GM19035 (cell line): ENCODE measurements around the gene TANC1.

Source experiments
- ATAC-seq: cut with Tn5 transposase; IDR thresholded peaks from one replicate; pipeline ENCODE4 v1.9.1; 2021; ENCODE audit not compliant: unreplicated experiment

The TANC1 gene

GRCh38 chr2:158993721-158994587 is 25.5 kb downstream of the TANC1 start:
- no peak for ATAC-seq

- ATAC-seq, result no peak
Observed at GRCh38 chr2:158994920-158995676, 26.7 kb downstream of the TANC1 start.

GRCh38 chr2:158995677-158996049 is 27.2 kb downstream of the TANC1 start:
- no peak for ATAC-seq

GRCh38 chr2:158996378-158996993 is 28.0 kb downstream of the TANC1 start:
- no peak for ATAC-seq

GRCh38 chr2:158997037-158997790 is 28.8 kb downstream of the TANC1 start:
- ATAC-seq, result no peak

- no peak for ATAC-seq
Observed at GRCh38 chr2:158998551-158999248, 30.3 kb downstream of the TANC1 start.

- ATAC-seq, result no peak
Observed at GRCh38 chr2:158999458-158999857, 31.0 kb downstream of the TANC1 start.

- ATAC-seq, result no peak
Observed at GRCh38 chr2:159000072-159000471, 31.6 kb downstream of the TANC1 start.

GRCh38 chr2:159002462-159003111 is 34.1 kb downstream of the TANC1 start:
- ATAC-seq, result no peak

GRCh38 chr2:159003555-159003954 is 35.1 kb downstream of the TANC1 start:
- ATAC-seq, result no peak

- ATAC-seq, result no peak
Observed at GRCh38 chr2:159004849-159005248, 36.4 kb downstream of the TANC1 start.

- ATAC-seq, result no peak
Observed at GRCh38 chr2:159009940-159010339, 41.5 kb downstream of the TANC1 start.

- ATAC-seq, result no peak
Observed at GRCh38 chr2:159010340-159010739, 41.9 kb downstream of the TANC1 start.

- no peak for ATAC-seq
Observed at GRCh38 chr2:159010963-159011362, 42.5 kb downstream of the TANC1 start.

GRCh38 chr2:159012142-159012541 is 43.7 kb downstream of the TANC1 start:
- no peak for ATAC-seq

- no peak for ATAC-seq
Observed at GRCh38 chr2:159013103-159013502, 44.7 kb downstream of the TANC1 start.

GRCh38 chr2:159015174-159015573 is 46.7 kb downstream of the TANC1 start:
- ATAC-seq, result no peak

- ATAC-seq, result no peak
Observed at GRCh38 chr2:159015823-159016222, 47.4 kb downstream of the TANC1 start.

- ATAC-seq, result no peak
Observed at GRCh38 chr2:159017837-159018236, 49.4 kb downstream of the TANC1 start.

- no peak for ATAC-seq
Observed at GRCh38 chr2:159019021-159019420, 50.6 kb downstream of the TANC1 start.
